Putamen (tissue), 1 donor: Measurements from ENCODE around the gene PRR9.
A peak's percentile ranks its signal among the peaks of the same experiment; 100 is the strongest.
"Not testable (repeated sequence)": the region's sequence is repeated elsewhere in the genome, so short reads cannot be mapped to it uniquely, and the experiment has no call there.

ENCODE experiments used
- DNase-seq: peaks from one replicate; pipeline ENCODE4 v3.0.0-alpha.2; 2016; ENCODE audit warnings: low spot score

Gene PRR9, protein sequence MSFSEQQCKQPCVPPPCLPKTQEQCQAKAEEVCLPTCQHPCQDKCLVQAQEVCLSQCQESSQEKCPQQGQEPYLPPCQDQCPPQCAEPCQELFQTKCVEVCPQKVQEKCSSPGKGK

DNA sequence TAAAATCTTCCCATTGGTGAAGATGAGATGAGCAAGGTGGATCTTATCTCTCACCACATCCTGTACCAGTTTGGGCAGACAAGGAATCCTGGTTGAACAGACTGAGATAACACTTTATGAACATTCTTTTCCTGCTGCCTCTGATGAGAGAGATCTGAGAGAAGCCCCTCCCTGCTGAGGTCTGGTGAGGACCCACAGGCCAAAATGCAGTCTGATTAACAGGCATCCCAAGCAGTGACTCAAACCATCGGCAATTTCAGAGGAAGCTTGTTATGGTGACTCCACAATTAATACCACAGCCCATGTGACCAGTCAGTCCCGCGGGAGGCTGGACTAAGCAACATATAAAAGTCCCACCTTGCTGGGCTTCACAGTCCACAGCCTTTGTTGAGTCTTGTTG, at the start of gene PRR9:
TSS of gene PRR9 (plus strand) at position 373 of the 400 bp plus-strand sequence. CDS start 561 bp downstream, outside the sequence.
- DNase-seq = no peak

DNA sequence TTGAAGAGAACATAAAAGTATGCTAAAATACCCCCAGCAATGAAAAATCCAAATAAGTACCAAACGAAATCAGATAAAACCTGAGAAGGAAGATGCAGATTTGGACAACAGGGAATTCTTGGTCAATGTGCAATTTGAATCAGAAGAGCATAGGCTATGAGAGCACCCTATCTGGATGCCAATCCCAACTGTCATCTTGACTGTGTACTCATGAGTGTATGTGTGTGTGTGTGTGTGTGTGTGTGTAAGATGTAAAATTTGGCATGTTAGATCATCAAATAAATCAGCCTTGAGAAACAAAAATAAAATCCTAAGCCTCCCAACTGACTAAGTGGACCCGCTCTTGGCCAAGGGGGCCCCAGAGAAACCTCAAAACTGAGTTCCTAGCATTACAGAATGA, 48.7 kb upstream of the PRR9 start:
- no peak for DNase-seq

DNA sequence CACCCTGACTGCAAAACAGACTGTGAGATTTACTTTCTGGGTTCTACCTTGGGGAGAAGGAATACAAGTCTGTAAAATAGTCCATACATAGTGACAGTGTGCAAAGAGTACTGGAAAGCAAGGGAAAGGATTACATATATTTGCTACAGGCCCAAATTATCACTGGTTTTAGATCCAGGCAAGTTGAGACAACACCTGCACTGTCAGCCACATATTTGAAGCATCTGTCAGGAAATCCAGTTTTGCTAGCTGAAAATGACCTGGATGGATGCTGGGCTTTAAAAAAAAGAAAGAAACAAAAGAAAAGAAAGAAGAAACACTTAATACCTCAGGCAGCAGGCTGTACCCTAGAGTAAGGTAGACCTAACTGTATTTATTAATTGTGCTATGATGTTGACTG, 42.8 kb upstream of the PRR9 start:
- no peak for DNase-seq

DNA sequence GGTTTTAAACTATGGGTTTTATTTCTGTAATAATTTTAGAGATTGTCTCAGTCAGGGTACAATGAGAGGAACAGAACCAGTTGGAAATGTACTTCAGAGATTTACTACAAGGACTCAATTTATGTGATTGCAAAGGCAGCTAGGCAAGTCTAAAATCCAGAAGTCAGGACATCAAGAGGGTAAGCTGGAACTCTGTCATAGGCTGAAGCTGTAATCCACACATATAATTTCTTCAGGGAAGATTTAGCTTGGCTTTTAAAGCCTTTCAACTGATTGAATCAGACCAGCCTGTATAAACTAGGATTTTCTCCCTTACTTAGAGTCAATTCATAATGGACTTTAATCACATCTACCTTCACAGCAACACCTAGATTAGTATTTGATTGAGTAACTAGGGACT, 38.5 kb upstream of the PRR9 start:
- no peak for DNase-seq

DNA sequence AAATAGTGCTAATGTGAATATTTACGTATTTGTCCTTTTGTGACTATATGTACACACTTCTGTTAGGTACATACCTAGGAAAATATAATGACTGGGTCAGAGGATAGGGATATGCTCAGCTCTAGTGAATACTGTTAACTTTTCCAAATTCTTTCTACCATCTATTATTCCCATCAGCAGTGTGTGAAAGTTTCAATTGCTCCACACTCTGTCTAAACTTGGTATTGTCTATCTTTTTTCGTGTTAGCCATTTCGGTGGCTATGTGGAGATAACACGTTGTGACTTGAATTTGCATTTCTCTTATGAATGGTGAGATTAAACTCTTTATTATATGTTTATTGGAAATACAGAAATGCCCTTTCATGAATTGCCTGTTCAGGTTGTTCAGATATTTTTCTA, 36.8 kb upstream of the PRR9 start:
- no peak for DNase-seq

DNA sequence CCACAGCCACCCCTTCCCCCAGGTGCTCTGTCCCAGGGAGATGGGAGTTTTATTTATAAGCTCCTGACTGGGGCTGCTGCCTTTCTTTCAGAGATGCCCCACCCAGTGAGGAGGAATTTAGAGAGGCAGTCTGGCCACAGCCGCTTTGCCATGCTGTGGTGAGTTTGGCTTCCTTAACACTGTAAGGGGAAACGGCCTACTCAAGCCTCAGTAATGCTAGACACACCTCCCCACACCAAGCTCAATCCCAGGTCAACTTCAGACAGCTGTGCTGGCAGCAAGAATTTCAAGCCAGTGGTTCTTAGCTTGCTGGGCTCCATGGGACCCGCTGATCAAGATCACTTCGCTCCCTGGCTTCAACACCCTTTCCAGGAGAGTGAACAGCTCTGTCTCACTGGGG, 29.1 kb upstream of the PRR9 start:
- DNase-seq = not testable (repeated sequence)

DNA sequence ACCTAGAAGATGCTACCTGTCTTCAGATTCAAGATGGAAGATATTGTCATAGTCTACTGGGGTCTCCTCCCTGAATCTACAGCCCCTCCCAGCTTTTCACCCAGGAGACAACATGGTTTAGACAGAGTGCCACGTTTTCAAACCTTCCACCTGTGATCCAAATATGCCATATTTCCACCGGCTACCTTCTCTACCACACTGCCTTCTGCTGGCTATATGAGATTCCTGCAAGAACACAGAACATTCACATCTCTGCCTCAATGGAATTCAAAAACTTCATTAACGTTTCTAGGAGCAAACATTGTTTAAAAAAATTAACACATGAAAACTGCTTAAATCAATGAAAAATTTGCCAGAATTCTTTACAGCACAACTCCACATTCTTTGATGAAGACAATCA, 27.0 kb upstream of the PRR9 start:
- no peak for DNase-seq

DNA sequence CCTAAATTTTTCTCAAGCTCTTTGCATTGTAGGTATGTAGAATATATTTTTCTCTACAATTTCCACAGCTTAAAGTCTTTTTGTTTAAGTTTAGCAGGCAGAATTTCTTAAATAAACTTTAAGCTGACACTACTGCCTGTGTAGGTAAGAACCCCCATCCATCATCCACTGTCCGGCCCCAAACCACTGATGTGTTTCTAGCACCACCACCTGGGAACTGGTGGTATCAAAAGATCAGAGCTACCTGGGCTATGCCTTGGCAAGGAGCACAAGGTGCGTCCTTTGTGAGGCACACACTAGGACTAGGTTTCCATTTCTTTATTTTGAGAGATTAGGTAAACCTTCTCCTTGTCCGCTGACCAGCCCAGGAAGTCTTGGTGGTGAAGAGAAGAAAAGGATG, 24.7 kb upstream of the PRR9 start:
- no peak for DNase-seq

DNA sequence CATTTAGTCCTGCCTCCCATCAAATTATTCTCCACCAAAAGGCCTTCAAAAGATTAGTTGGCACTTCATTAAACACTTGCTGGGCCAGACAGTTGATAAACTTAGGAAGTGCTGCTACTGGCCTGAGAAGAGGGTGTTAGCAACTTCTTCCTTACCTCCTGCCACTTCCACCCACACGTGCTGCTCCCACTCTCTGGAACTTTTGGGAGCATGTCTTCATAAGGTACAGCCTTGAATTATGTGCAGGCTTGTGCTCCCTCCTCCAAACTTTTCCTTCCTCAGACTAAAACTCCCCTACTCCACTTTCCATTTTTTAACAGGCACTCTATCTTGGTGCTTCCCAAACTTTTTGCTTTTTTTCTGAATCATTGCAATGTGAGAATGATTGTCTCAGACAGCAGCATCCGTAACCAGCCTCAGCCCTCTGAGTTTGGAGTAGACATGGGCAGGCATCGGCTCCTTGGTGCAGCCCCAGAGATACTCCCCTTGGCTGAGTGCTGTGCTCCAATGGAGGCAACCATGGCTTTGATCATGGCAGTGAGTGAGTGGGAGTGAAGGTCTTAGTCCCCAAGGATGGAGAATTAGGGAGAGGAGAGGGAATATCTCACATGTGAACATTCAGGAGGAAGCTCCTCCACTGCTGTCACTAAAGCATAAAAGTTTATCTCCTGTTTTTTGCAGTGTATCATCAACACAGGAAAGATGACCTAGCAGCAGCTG, 22.9 kb upstream of the PRR9 start:
- DNase-seq = peak; percentile 16

DNA sequence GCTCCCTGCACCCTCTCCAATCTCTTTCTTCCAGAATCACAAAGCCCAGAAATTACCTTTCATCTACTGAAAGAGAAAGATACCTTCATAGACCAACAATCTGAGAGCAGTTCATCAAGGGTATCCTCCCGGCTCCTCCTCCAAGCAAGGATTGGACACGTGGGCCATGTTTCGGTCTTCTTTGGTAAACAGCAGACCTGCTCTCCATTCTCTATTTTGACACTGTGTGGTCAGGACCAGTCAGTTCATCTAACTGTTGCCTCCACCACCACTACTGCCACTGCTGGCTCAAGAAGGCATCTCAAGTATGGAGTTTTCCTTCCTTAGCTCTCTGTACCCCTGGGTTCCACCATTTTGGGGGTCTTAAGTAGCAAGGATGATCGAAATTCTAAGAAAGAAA, 22.2 kb upstream of the PRR9 start:
- no peak for DNase-seq

DNA sequence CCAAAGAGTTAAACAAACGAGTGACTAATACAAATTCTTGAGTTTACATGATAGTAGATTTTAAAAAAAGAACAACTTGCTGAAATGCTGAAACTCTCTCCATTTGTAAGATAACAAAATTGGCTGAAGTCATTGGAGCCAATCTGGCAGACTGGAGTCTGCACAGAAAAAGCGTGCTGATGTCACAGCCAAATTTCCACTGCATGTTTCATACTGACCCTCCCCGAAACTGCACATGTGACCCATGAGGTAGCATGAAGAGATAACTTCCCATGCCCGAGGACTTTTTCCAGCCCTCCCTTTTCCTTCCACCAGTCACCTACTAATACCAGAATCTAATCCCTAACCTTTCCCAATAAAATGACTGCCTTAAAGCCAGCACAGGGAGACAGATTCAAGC, 15.4 kb upstream of the PRR9 start:
- DNase-seq = no peak

DNA sequence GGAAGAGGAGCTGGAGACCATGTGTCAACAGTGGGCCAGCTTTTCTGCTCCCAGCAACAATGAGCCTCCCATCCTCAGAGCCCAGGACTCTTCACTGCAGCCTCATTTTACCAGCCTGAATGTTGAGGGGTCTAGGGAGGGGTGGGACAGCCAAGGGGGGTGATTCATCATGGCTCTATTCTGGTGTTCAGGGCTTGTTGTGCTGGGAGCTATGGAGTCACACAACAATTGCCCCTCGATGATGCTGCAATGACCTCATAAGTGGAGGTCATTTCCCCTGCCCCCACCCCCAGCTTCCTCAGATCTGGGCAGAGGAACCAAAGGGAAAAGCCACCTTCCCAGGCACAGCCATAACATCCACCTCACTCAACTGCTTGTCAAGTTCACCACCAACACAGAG, 14.3 kb upstream of the PRR9 start, which contains the start of gene LELP1:
TSS of gene LELP1 (plus strand) at position 301 of the 400 bp plus-strand sequence. CDS start 1,278 bp downstream, outside the sequence.
- DNase-seq = no peak

DNA sequence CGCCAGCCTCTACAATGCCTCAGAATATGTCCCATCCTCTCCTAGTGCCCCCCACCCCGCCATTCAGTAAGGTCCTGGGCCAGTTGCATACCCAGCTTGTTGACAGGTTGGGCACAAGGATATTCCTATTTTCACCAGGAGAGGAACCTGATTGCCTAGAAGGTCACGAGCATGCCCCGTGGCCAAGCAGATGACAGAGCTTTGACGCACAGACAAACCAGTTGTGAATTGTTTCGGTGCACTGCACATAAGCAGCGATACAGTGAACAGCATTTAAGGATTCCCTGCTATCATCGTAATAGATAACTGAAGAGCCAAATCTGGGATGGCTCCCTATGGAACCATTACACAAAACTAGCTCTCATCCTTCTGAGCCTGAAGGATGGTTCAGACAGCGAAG, 10.8 kb upstream of the PRR9 start:
- DNase-seq = no peak

DNA sequence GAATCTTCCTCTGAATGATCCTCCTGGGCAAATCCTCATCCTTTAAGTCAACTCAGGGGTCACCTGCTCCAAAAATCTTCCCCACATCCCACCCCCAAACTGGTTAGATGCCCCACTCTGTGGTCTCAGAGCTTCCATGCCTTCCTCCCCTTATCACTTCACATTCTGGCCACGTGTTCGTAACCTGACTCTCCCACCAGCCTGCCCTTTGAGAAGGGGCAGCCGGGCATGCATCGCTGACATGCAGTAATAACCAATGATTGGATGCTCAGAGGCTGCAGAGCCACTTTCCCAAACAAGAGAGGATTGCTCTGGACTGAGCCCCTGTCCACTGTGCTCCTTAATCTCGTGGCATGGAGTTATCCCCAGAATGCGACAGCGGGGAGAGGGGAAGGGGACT, 7.2 kb upstream of the PRR9 start:
- no peak for DNase-seq

DNA sequence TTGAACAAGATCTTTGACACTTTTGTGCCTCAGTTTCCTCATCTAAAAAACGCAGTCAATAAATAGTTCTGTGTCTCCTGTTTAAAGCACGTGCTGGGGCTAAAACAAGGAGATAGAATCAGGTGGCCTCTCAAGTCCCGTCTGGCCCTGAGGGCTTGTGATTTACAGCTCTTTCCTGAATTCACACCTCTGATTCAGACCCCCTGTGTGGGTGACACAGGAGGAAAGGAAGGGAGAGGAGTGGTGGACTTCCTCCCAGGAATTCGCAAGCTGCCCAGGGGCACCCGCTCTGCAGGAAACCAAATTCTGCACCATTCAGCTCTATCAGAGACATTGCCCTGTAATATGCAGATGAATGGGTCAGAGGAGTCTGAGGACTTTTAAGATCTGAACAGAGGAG, 5.2 kb upstream of the PRR9 start:
- DNase-seq = no peak

DNA sequence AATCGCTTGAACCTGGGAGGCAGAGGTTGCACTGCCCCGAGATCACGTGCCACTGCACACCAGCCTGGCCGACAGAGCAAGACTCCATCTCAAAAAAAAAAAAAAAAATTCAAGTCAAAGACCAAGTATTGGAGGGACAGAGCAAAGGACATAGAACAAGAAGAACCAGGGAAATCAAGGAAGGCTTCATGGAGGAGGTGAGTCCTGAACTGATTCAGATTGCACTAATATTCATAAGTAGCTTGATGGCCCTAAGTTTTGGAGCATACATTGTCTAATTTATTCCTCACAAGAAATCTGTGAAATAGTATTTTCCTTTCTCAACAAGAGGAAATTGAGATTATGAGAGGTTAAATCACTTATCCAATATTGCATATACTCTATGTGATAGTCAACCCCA, 3.9 kb upstream of the PRR9 start:
- DNase-seq = no peak

DNA sequence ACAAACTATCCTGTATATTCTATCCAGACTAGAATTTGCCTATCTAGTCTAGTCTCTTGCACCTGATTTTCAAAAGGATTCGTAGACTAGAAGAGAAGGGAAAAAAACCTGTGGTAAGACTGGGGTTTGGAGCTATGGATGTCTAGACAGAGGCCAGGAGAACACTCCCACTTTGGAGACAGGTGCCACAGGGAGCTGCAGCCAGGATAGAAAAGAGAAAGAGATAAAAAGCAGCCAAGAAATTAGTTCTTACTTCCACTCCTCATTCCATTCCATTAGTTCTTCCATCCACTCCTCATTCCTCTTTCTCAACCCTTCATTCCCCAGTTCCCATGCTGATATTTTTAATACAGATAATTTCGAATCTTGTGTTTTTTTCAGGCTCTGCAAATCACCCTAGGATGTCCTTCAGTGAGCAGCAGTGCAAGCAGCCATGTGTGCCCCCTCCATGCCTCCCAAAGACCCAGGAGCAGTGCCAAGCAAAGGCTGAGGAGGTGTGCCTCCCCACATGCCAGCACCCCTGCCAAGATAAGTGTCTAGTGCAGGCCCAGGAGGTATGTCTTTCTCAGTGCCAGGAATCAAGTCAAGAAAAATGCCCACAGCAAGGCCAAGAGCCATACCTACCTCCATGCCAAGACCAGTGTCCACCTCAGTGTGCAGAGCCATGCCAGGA, 496 bp downstream of the PRR9 start:
- no peak for DNase-seq

DNA sequence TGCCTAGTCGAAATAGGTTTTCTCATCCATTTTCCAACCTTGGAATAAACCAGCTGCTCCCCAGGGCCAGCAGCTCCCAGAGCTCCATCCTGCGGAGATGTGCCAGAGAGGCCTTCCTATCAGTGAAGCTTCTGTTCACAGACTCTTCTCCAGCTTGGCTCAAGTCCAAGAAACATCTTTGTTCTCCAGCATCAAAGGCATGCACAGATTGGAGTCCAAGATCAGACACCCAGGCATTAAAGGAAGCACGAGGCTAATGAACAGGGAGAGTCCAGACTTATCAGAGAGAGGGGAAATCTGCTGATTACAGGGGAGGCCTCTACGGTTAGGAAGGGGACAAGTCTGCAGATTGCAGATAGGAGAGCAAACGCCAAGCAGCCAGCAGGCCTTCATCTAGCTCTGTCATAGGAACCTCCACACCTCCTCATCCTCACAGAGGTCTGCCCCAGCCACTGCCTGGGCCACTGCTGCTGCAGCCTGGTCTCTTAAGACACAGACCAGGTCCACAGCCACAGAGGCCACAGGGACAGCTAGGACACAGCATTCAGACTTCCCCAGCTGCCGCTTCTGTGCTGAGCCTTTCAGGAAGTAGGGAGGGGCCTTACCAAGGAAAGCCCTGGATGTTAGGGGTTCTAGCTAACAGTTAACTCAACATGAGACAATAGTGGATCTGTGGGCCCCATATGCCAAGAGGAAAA, 3.4 kb downstream of the PRR9 start:
- peak; percentile 49 for DNase-seq

DNA sequence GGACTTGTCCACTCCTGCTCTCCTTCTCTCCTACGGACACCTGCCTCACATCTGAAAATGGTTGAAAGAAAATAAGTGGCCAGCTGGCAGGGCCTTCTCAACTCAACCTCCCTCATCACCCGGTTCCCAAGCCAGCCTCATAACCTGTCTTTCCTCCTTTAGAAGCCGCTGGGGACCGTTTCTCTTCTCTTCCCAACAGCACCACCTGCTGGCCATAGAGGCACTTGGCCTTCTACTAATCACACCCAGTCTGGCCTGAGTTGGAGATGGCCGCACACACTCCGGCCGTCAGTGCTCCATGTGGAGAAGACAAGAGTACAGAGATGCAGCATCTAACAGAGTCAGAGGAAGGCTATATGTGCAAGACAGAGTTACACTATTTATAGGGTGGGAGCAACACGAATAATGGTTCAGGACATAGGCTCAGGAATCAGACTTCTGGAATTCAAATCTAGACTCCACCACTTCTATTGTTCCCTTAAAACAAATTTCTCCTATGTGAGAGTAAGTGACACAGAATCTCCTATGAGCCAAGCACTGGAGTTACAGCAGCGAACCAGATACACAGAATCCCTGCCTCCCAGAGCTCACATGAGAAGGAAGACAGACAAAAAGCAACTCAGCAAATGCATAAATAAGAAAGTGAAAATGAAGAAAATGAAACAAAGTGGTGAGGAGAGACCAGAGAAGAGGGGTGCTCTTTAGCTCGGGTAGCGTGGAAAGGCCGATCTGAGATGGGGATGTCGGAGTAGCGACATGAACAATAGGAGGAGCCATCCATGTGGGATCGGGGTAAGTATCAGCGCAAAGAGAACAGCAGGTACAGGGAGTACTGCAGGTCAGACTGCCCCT, 5.9 kb downstream of the PRR9 start:
- peak; percentile 48 for DNase-seq

DNA sequence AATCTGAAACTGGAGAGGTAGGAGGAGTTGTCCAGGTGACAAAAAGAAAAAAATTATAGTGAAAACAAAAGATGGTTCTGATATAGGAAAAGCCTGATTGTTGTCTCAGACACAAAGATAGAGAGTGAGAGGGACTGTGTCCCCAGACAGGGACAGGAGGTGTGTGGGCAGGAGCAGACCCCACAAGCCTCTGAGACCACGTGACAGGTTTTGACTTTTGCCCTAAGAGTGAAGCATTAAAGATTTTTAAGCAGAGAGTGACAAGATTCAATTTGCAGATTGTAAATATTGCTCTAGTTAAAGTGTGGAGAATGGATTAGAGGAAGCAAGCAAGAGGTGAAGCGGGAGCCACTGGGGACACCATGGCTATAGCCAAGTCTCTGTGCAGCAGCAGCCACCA, 10.4 kb downstream of the PRR9 start:
- no peak for DNase-seq

DNA sequence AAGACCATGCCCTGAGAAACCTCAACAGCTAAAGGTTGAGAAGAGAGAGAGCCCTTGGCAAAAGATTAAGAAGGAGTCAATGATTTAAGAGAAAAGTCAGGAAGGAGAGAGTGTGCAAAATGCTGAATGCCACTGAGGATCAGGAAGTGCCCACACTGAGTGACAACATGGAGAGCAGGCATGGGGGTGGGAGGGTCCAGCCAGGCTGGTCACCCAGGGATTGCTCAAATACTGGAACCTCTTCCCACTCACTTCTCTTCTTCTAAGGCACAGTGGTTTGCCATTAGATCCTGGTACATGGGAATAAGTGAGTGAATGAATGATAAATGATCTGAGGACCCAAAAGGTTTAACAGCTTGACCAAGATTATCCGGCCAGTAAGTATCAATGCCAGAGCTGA, 11.1 kb downstream of the PRR9 start:
- no peak for DNase-seq
